Natural killer cell treated with Interleukin-12 subunit alpha and Interleukin-12 subunit beta and Interleukin-15 and Interleukin-18, amount 100 ng/mL, for 72 hours (primary cell): Measurements from ENCODE around the gene WDR54. TPM values are rescaled to one million over a fixed set of nuclear protein-coding genes. Genes with fewer than 3 reads are reported as not detected.
"Not testable (repeated sequence)": the region's sequence is repeated elsewhere in the genome, so short reads cannot be mapped to it uniquely, and the experiment has no call there.

Source experiments
- ATAC-seq, 2 donors: fragments of 150-1000 bp; cut with Tn5 transposase in 1 of 2; sonication (Bioruptor Pico), chemical (Tn5 transposase) in 1 of 2; 2 replicates each; pipeline ENCODE4 v1.10.0; 2021
- DNase-seq: peaks from one replicate; pipeline ENCODE4 v3.0.0; 2022; ENCODE audit warnings: low spot score
- H3K27ac Mint-ChIP-seq, 2 donors: 1 replicate in 1 of 2; 2 replicates in 1 of 2; pipeline ENCODE4 v1.8.0; 2022; ENCODE audit warnings: mixed read lengths in 2 of 2, mild to moderate bottlenecking in 1 of 2, moderate library complexity in 1 of 2
- H3K27me3 Mint-ChIP-seq, 2 donors: 1 replicate in 1 of 2; 2 replicates in 1 of 2; pipeline ENCODE4 v1.8.0; 2022; ENCODE audit warnings: mixed read lengths in 2 of 2
- H3K36me3 Mint-ChIP-seq: one replicate; pipeline ENCODE4 v1.8.0; 2022; ENCODE audit warnings: mixed read lengths
- H3K4me1 Mint-ChIP-seq, 2 donors: 1 replicate in 1 of 2; 2 replicates in 1 of 2; pipeline ENCODE4 v1.8.0; 2022; ENCODE audit warnings: low read depth in 2 of 2, mixed read lengths in 2 of 2, mild to moderate bottlenecking in 1 of 2
- H3K4me3 Mint-ChIP-seq: one replicate; pipeline ENCODE4 v1.8.0; 2022; ENCODE audit warnings: mixed read lengths
- H3K9me3 Mint-ChIP-seq: 2 replicates; pipeline ENCODE4 v1.8.0; 2022; ENCODE audit warnings: mixed read lengths
- total RNA-seq, 2 donors: library from RNA; stranded (reverse); gene quantifications; one replicate each; pipeline ENCODE4 v1.2.3, GENCODE V29; 2022

Gene WDR54
- total RNA-seq, 2 donors from 2014 or later, result 41.8 to 44.9 TPM

DNA sequence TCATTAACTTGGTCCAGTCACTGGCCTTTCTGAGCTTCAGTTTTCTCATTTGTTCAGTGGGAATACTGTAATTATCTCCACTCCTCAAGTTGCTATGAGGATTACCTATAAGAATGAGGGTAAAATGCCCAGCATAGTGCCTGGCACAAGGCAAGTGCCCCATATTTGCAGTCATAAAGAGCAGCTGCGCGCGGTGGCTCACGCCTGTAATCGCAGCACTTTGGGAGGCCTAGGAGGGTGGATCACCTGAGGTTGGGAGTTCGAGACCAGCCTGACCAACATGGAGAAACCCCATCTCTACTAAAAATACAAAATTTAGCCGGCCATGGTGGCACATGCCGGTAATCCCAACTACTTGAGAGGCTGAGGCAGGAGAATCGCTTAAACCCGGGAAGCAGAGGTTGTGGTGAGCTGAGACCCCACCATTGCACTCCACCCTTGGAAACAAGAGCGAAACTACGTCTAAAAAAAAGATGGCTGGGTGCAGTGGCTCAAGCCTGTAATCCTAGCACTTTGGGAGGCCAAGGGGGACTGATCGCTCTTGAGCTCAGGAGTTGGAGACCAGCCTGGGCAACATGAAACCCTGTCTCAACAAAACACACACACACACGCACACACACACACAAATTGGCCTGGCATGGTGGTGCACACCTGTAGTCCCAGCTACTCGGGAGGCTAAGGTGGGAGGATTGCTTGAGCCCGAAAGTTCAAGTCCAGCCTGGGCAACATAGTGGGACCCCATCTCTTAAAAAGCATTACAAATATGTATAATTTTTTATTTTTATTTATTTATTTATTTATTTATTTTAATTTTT is 21.2 kb downstream of the WDR54 start:
- not testable (repeated sequence) for H3K27me3 Mint-ChIP-seq, ATAC-seq
- H3K4me1 Mint-ChIP-seq, result peaks cover 18 to 29% of the 10 kb centered on the region in 2 donors

DNA sequence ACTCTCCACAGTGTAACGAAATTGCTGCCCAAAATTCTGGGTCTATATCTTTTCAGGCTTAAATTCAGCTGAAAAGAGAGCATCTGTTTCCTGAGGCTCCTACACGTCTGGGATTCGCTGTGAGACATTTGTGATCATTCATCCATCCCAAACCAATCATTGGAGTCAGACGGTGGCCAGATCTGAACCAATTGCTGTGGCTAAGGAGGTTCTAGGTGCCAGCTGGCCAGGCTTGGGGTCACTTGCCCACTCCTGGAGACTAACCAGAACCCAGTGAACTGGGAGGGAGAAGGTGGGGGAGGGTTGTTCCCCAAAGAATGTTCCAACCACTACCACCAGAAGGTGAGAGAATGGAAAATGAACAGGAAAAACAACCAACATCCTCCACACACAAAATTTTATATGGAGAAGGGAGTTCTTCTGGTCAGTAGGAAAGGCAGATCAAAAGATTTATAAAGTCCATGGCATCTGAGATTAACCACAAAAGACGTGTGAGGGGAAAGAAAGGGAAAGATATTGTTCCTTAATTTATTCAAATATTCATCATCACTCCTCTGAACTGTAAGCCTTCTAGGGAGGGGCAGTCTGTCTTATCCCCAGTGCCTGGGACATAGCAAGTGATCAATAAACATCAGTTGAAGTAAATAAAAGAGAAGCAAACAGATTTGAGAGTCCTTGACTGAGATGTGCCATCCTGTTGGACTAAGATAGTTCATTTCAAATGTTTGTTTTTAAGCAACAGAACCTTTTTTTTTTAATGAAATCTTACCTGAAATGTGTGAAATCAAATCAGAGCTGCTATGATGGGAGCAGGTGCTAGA is 23.2 kb downstream of the WDR54 start:
- Mint-ChIP-seq H3K27ac (no peak overlapping the region), H3K9me3 (no peaks in the 10 kb centered on the region), H3K4me3 (no peak overlapping the region), H3K36me3 (no peaks in the 10 kb centered on the region), H3K27me3 (peaks cover 0 to 2% of the 10 kb centered on the region in 2 donors), H3K4me1 (peaks cover 5 to 13% of the 10 kb centered on the region in 2 donors)
- DNase-seq (no peak), ATAC-seq (no peak)

More for the DNA sequence above, 21.2 kb downstream of the WDR54 start:
- DNase-seq, H3K36me3 Mint-ChIP-seq, H3K27ac Mint-ChIP-seq, H3K9me3 Mint-ChIP-seq: not testable (repeated sequence)
- H3K4me3 Mint-ChIP-seq, result peak overlapping the region; percentile 60

DNA sequence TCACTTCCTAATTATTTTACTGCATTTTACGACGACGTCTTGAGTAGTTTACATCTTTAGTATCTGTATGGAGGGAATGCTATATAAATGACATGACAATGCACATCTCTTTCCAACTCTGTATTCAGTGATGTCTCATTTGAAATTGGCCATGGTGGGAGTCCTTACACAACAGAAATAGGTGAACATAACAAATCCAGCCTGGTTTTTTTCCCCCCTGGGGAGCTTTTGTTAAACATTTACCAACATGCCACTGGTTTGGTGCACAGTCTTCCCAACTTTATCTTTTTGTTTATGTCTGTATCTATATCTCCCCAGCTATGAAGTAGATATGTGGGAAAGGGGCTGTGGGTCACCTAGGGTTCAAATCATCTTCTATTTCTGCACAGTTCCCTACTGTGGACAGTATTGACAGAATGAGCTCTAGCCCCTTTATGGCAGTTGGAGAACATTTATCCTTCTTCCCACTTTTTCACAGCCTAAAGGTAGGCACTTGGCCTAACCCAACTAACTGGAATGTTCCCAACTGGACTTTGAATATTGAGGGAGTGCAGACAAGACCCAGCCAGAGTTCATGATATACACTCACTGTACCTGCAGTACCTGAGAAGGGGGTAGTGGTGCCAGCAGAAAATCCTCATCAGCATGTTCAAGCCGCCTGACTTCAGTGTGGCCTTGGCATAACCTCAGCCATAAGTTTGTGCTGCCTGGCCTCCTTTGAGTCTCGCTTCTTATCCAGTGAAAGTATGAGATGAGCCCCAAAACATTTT is 25.9 kb downstream of the WDR54 start:
- Mint-ChIP-seq H3K27ac (no peak overlapping the region), H3K36me3 (no peaks in the 10 kb centered on the region), H3K27me3 (peaks cover 0 to 2% of the 10 kb centered on the region in 2 donors), H3K9me3 (no peaks in the 10 kb centered on the region), H3K4me3 (no peak overlapping the region), H3K4me1 (peaks cover 4 to 5% of the 10 kb centered on the region in 2 donors)
- ATAC-seq, result no peak
- no peak for DNase-seq

DNA sequence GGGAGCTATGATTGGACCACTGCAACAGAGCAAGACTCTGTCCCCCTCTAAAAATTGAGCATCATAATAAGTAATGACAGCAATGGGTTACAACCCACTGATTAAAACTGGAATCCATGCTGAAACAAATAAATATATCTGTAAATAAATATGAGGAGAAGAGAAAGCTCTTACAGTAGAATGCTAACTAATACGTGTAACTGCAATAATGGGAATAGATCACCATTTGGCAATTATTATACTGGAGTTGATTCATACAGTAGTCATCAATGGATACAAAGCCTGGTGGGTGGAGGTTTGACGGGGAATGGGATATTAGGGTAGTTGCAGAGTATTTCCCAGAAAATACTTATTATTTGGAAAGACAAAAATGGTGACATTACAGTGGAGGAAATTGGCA is 27.2 kb downstream of the WDR54 start:
- DNase-seq (no peak), ATAC-seq (no peak)
- no peak overlapping the region for H3K27ac Mint-ChIP-seq
- peaks cover 0 to 2% of the 10 kb centered on the region in 2 donors for H3K27me3 Mint-ChIP-seq
- no peak overlapping the region for H3K4me3 Mint-ChIP-seq
- no peaks in the 10 kb centered on the region for H3K36me3 Mint-ChIP-seq
- no peaks in the 10 kb centered on the region for H3K9me3 Mint-ChIP-seq
- H3K4me1 Mint-ChIP-seq, result peaks cover 12 to 14% of the 10 kb centered on the region in 2 donors

DNA sequence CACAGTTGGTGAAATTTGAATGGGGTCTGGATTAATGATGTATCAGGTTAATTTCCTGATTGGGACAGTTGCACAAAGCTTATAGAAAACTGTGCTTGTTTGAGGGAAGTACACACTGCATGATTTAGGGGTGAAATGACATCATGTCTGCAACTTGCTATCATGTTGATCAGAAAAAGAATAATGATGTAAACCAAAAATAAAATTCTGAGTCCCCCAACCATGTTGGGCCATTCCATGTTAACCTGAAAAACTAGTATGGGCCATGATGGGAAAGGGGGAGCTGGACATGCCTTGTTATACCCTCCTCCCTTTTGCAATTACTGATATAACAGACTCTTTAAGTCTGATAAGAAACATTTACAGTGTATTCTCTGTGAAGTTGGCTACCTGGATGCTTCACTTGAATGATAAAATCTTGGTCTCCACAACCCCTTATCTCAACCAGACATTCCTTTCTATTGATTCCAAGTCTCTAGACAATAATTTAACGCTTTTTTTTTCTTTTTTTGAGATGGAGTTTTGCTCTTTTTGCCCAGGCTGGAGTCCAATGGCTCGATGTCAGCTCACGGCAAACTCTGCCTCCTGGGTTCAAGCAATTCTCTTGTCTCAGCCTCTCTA is 29.1 kb downstream of the WDR54 start:
- ATAC-seq (no peak), DNase-seq (no peak)
- Mint-ChIP-seq H3K4me1 (peaks cover 25 to 31% of the 10 kb centered on the region in 2 donors), H3K4me3 (no peak overlapping the region), H3K9me3 (no peaks in the 10 kb centered on the region), H3K36me3 (no peaks in the 10 kb centered on the region), H3K27ac (peak overlapping the region; percentile 32 to 87), H3K27me3 (no peaks in the 10 kb centered on the region)

DNA sequence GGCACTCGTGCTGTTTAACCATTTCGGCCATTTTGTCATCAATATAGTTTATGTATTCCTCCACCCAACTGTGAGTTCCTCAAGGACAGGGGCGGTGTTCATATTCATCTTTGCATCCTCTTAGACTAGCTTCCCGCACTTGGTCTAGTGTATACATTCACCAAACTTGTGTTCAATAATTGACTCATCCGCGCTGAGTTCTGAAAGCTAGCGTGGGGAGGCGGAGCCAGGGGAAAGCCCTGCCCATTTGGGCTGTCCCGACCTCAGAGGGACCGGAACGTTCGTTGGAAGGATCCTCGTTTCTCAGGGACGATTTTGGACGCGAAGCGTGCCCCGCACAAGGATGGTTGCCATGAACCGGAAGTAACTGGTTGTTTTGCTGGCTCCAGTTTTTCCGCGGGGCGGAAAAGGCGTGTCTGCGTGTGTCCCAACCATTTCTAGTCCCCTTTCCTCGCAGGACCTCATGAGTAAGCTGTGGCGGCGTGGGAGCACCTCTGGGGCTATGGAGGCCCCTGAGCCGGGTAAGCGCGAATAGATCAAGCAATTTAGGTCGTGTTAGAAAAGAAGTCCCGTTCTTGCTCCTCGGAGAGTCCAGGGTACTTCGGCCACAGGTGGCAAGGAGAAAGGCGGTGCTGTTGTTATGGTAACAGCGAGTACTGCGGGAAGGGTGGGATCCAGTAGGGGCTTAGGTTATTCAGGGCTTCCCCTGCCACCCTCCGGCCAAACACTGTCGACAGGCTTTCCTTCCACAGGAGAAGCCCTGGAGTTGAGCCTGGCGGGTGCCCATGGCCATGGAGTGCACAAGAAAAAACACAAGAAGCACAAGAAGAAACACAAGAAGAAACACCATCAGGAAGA is 33.4 kb downstream of the WDR54 start, which contains the start of gene INO80B:
Gene INO80B, plus strand, starts transcription at position 434 of the 858 bp plus-strand sequence. Its CDS starts 30 bp downstream, at position 464.
- H3K9me3 Mint-ChIP-seq, result no peaks in the 10 kb centered on the region
- ATAC-seq, result peak; percentile 69 to 80
- peak within 1 kb of the TSS; percentile 91 to 98 for H3K27ac Mint-ChIP-seq
- DNase-seq, result peak; percentile 97
- H3K27me3 Mint-ChIP-seq, result no peaks in the 10 kb centered on the region
- peaks cover 5% of the 10 kb centered on the region for H3K36me3 Mint-ChIP-seq
- H3K4me1 Mint-ChIP-seq, result peaks cover 57 to 71% of the 10 kb centered on the region in 2 donors
- peak within 1 kb of the TSS; percentile 98 for H3K4me3 Mint-ChIP-seq

DNA sequence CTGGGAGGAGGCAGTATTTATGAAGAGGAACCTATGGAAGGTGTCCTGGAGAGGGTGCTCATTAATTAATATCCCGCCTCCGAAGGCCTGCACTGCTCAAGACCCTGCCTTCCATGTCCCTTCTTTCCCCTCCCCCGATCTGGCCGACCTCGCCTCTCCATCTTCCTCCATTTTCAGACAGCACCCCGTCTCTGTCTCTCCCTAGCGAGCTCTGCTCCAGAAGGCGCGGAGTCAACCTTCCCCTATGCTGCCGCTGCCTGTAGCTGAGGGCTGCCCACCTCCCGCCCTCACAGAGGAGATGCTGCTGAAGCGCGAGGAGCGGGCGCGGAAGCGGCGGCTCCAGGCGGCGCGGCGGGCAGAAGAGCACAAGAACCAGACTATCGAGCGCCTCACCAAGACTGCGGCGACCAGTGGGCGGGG is 35.6 kb downstream of the WDR54 start:
- no peak for DNase-seq
- no peaks in the 10 kb centered on the region for H3K27me3 Mint-ChIP-seq
- peak overlapping the region; percentile 91 to 98 for H3K27ac Mint-ChIP-seq
- H3K9me3 Mint-ChIP-seq, result no peaks in the 10 kb centered on the region
- peaks cover 5% of the 10 kb centered on the region for H3K36me3 Mint-ChIP-seq
- H3K4me3 Mint-ChIP-seq, result peak overlapping the region; percentile 98
- H3K4me1 Mint-ChIP-seq, result peaks cover 62 to 78% of the 10 kb centered on the region in 2 donors
- no peak for ATAC-seq

DNA sequence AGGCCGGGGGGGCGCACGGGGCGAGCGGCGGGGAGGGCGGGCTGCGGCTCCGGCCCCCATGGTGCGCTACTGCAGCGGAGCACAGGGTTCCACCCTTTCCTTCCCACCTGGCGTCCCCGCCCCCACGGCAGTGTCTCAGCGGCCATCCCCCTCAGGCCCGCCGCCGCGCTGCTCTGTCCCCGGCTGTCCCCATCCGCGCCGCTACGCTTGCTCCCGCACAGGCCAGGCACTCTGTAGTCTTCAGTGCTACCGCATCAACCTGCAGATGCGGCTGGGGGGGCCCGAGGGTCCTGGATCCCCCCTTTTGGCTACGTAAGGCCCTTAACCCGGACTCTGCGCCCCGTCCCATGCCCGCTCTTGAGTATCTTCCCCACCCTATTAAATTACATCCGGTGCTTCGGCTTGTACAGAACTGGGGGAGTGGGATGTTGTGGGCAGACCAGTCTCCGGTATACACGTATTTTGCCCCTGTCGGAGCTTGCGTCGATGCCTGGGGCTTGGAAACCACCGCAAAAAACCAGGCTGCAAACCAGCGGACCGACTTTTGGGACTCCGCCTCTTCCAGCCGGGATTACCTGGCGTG is 36.1 kb downstream of the WDR54 start:
- no peaks in the 10 kb centered on the region for H3K9me3 Mint-ChIP-seq
- DNase-seq, result peak; percentile 87
- peaks cover 58 to 74% of the 10 kb centered on the region in 2 donors for H3K4me1 Mint-ChIP-seq
- no peaks in the 10 kb centered on the region for H3K27me3 Mint-ChIP-seq
- H3K27ac Mint-ChIP-seq, result peak overlapping the region; percentile 91 to 98
- peak overlapping the region; percentile 98 for H3K4me3 Mint-ChIP-seq
- peaks cover 5% of the 10 kb centered on the region for H3K36me3 Mint-ChIP-seq
- peak; percentile 51 to 61 for ATAC-seq

DNA sequence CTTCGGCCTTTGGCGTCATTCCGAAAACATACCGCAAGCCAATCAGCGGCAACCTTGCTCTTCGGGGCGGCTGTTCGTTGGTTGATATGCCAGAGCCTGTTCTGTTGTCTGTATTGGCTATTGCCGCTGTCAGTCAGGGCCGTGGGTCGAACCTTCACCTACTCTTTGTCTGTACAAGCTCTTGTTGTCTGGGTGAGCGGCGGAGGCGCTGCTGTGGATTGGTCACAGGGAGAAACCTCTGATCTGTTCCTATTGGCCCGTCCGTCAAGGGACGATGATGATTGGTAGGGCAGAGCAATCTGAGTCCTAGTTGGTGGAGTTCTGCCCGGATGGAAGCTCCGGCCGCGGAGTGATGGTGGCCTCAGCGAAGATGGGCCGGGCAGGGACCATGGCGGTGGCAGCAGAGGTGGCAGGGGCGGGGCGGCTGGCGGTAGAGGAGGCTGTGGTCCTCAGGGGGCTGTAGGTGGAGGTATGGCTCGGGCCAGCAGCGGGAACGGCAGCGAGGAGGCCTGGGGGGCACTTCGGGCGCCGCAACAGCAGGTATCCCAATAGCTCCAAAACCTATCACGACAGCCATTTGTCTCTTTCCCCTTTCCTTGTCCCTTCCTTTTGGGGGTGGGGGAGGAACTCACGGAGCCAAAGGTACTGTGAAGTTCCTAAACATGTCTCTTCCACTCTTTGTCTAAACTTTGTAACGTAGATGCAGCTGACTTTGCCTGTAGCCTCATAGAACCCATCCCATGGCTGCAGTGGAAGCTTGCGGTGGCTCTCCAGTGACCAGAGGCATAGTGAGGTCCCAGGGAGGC is 36.8 kb downstream of the WDR54 start, which contains the start of gene WBP1:
Gene WBP1, plus strand, starts transcription at position 307 of the 806 bp plus-strand sequence. Its CDS starts 165 bp downstream, at position 472.
- H3K27ac Mint-ChIP-seq, result peak within 1 kb of the TSS; percentile 91 to 98
- ATAC-seq (peak; percentile 92 to 94), DNase-seq (peak; percentile 100)
- peaks cover 5% of the 10 kb centered on the region for H3K36me3 Mint-ChIP-seq
- peak within 1 kb of the TSS; percentile 98 for H3K4me3 Mint-ChIP-seq
- H3K4me1 Mint-ChIP-seq, result peaks cover 55 to 73% of the 10 kb centered on the region in 2 donors
- no peaks in the 10 kb centered on the region for H3K27me3 Mint-ChIP-seq
- no peaks in the 10 kb centered on the region for H3K9me3 Mint-ChIP-seq

DNA sequence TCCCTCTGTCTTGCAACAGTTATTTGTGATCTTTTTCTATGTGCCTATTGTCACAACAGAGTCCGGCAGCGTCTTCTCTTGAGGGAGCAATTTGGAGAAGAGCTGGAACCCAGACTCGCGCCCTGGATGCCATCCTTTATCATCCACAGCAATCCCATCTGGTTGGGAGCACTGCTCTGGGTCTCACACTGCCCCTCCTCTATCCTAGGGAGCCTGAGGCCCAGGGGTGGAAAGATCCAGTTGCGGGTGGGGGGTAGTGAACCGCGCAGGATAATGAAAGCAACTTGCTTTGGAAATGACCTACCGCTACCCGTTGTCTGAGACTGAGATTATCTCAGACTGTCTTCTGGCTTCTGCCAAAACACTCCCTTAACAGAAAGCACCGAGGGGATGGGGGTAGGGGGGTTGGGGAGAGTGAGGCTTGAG is 37.4 kb downstream of the WDR54 start:
- Mint-ChIP-seq H3K27ac (peak overlapping the region; percentile 91 to 98), H3K4me1 (peaks cover 56 to 73% of the 10 kb centered on the region in 2 donors), H3K9me3 (no peaks in the 10 kb centered on the region), H3K27me3 (no peaks in the 10 kb centered on the region), H3K4me3 (peak overlapping the region; percentile 98), H3K36me3 (peaks cover 5% of the 10 kb centered on the region)
- DNase-seq (no peak), ATAC-seq (no peak)

DNA sequence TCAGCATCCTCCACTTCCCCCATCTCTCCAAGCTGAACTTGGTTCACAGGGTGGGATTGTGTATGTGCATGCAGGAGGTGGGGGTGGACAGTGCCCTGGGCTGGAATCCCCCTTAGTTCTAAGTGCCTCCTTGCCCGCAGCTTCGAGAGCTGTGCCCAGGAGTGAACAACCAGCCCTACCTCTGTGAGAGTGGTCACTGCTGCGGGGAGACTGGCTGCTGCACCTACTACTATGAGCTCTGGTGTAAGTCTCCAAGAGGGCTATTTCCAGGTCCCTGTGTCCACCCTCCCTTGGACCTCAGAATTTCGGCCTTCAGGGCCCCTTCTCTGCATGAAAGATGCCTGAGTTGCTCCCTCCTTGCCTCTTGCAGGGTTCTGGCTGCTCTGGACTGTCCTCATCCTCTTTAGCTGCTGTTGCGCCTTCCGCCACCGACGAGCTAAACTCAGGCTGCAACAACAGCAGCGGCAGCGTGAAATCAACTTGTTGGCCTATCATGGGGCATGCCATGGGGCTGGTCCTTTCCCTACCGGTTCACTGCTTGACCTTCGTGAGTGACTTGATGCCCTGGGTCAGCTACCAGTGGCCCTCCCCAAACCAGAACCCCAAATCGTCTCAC is 38.1 kb downstream of the WDR54 start:
- DNase-seq, ATAC-seq, H3K36me3 Mint-ChIP-seq, H3K27me3 Mint-ChIP-seq, H3K9me3 Mint-ChIP-seq: not testable (repeated sequence)
- H3K27ac Mint-ChIP-seq, result peak overlapping the region; percentile 91 to 98
- H3K4me1 Mint-ChIP-seq, result peaks cover 52 to 71% of the 10 kb centered on the region in 2 donors
- peak overlapping the region; percentile 98 for H3K4me3 Mint-ChIP-seq
